Caco-2 (cell line): ENCODE measurements around the gene GZMM. TPM values are rescaled to one million over a fixed set of nuclear protein-coding genes. Genes with fewer than 3 reads are reported as not detected.

Experiments
- BruUV-seq: library from RNA; stranded (reverse); fragments of 400-500 nt; replicated peaks from 2 replicates; lab custom pipeline; 2021; lab: Mats Ljungman, UMichigan
- CTCF ChIA-PET: fragments of 300-600 bp; sonication (Branson Sonifier 250); formaldehyde crosslinking; loops from one replicate; lab custom pipeline; 2022; ENCODE audit warnings: antibody characterized with exemption; lab: Charles Lee
- POLR2A ChIA-PET: fragments of 300-600 bp; sonication (Branson Sonifier 250); formaldehyde crosslinking; loops from one replicate; lab custom pipeline; 2022; ENCODE audit warnings: antibody characterized with exemption; lab: Charles Lee
- DNase-seq, 2 experiments: peaks; one replicate each; pipeline versions ENCODE4 v3.0.0 to v3.0.0-alpha.2; 2020 to 2022
- H3K27me3 ChIP-seq: replicated peaks from 2 replicates; pipeline ENCODE4 v1.6.0; 2011; ENCODE audit warnings: low read length; ENCODE audit not compliant: control insufficient read depth, insufficient read depth
- H3K36me3 ChIP-seq: 2 replicates; pipeline ENCODE4 v1.5.1; 2011; ENCODE audit warnings: low read length; ENCODE audit not compliant: control insufficient read depth, insufficient read depth
- H3K4me1 ChIP-seq: fragments of 250-450 bp; sonication (Bioruptor Pico); 2 replicates; pipeline ENCODE4 v1.5.1; 2020; ENCODE audit warnings: mild to moderate bottlenecking
- H3K4me3 ChIP-seq: 2 replicates; pipeline ENCODE4 v1.5.1; 2011; ENCODE audit warnings: low read depth, mild to moderate bottlenecking, control low read depth, low read length
- H3K9me3 ChIP-seq: fragments of 250-450 bp; sonication (Bioruptor Pico); 2 replicates; pipeline ENCODE4 v1.5.1; 2020; ENCODE audit warnings: mild to moderate bottlenecking, moderate library complexity
- H3K27ac Mint-ChIP-seq: one replicate; pipeline ENCODE4 v1.8.0; 2022; ENCODE audit warnings: mixed read lengths; ENCODE audit not compliant: unreplicated experiment
- H3K27me3 Mint-ChIP-seq: one replicate; pipeline ENCODE4 v1.8.0; 2022; ENCODE audit warnings: mixed read lengths; ENCODE audit not compliant: insufficient read depth, unreplicated experiment
- H3K36me3 Mint-ChIP-seq: one replicate; pipeline ENCODE4 v1.8.0; 2022; ENCODE audit warnings: mild to moderate bottlenecking, mixed read lengths; ENCODE audit not compliant: insufficient read depth, unreplicated experiment
- H3K4me1 Mint-ChIP-seq: one replicate; pipeline ENCODE4 v1.8.0; 2022; ENCODE audit warnings: low read depth, mixed read lengths; ENCODE audit not compliant: unreplicated experiment
- H3K4me3 Mint-ChIP-seq: one replicate; pipeline ENCODE4 v1.8.0; 2022; ENCODE audit warnings: mild to moderate bottlenecking, moderate library complexity, mixed read lengths; ENCODE audit not compliant: unreplicated experiment
- H3K9me3 Mint-ChIP-seq: one replicate; pipeline ENCODE4 v1.8.0; 2022; ENCODE audit warnings: mixed read lengths; ENCODE audit not compliant: unreplicated experiment
- CTCF ChIP-seq, 2 experiments: fragments of 200-600 bp in 1 of 2; IDR thresholded peaks; 1 replicate in 1 of 2; 2 replicates in 1 of 2; pipeline versions ENCODE4 v1.5.1 to v1.8.0; 2011 to 2022; ENCODE audit warnings: antibody characterized with exemption in 1 of 2, control low read depth in 1 of 2, inconsistent platforms in 1 of 2, low read depth in 1 of 2, low read length in 1 of 2, mild to moderate bottlenecking in 1 of 2, moderate library complexity in 1 of 2; ENCODE audit not compliant: insufficient read depth in 1 of 2, severe bottlenecking in 1 of 2, unreplicated experiment in 1 of 2
- intact Hi-C: fragments of 100-400 bp; cut with micrococcal nuclease; formaldehyde crosslinking; loops from one replicate; pipeline ENCODE4 v1.10.0; 2022; ENCODE audit not compliant: unreplicated experiment
- total RNA-seq: library from RNA; stranded (reverse); gene quantifications from 2 replicates; pipeline ENCODE4 v1.2.3, GENCODE V29; 2022

GZMM gene
- total RNA-seq, 1 experiment from 2014 or later, result not detected

GRCh38 chr19:589693-590395, 46.0 kb downstream of the GZMM start, which contains the start of gene HCN2:
Gene HCN2, plus strand, starts transcription at chr19:589881. Its CDS starts 65 bp downstream, at chr19:589946.
- ChIA-PET POLR2A (no interaction called here), CTCF (interaction anchor here (0.5 kb wide), 1 partner anchor 34 kb away, joined by 4 read pairs; no protein-coding TSS in a partner anchor)
- Mint-ChIP-seq H3K9me3 (no peaks in the 10 kb centered on the region), H3K36me3 (peaks cover 24% of the 10 kb centered on the region), H3K27ac (no peak within 1 kb of the TSS), H3K4me3 (peak within 1 kb of the TSS; percentile 55), H3K4me1 (no peaks in the 10 kb centered on the region), H3K27me3 (peaks cover 7% of the 10 kb centered on the region)
- peaks cover 19% of the 10 kb centered on the region for H3K4me1 ChIP-seq
- intact Hi-C loops, result no loop called here
- no peak for TF ChIP-seq CTCF (IDR thresholded peaks at IDR 0.05; ENCODE audit: insufficient read depth in 1 of 2, low read depth in 1 of 2, low read length in 1 of 2, severe bottlenecking in 1 of 2, unreplicated experiment in 1 of 2)
- no TSS peak for BruUV-seq
- H3K4me3 ChIP-seq, result peak within 1 kb of the TSS; percentile 38
- DNase-seq, result no peak
- 0 out of 2 replicates have a peak, but pooled peaks cover 2% of the 10 kb centered on the region for H3K27me3 ChIP-seq
- no peaks in the 10 kb centered on the region for H3K36me3 ChIP-seq
- H3K9me3 ChIP-seq, result no peaks in the 10 kb centered on the region

GRCh38 chr19:590396-590745, 46.5 kb downstream of the GZMM start:
- Histone ChIP-seq H3K9me3 (no peaks in the 10 kb centered on the region), H3K36me3 (no peaks in the 10 kb centered on the region), H3K27me3 (0 out of 2 replicates have a peak, but pooled peaks cover 2% of the 10 kb centered on the region), H3K4me3 (peak overlapping the region; percentile 38), H3K4me1 (peaks cover 19% of the 10 kb centered on the region)
- Mint-ChIP-seq H3K36me3 (peaks cover 19% of the 10 kb centered on the region), H3K27ac (no peak overlapping the region), H3K9me3 (no peaks in the 10 kb centered on the region), H3K4me1 (no peaks in the 10 kb centered on the region), H3K27me3 (peaks cover 7% of the 10 kb centered on the region), H3K4me3 (no peak overlapping the region)
- BruUV-seq, result no TSS peak
- no peak for TF ChIP-seq CTCF (IDR thresholded peaks at IDR 0.05; ENCODE audit: insufficient read depth in 1 of 2, low read depth in 1 of 2, low read length in 1 of 2, severe bottlenecking in 1 of 2, unreplicated experiment in 1 of 2)
- DNase-seq, result peak in 1 of 2 experiments; percentile 35
- intact Hi-C loops, result no loop called here
- CTCF ChIA-PET, result interaction anchor here (0.5 kb wide), 1 partner anchor 35 kb away, joined by 4 read pairs; no protein-coding TSS in a partner anchor
- POLR2A ChIA-PET, result no interaction called here

GRCh38 chr19:590750-591098, 46.9 kb downstream of the GZMM start:
- TF ChIP-seq CTCF (IDR thresholded peaks at IDR 0.05; ENCODE audit: insufficient read depth in 1 of 2, low read depth in 1 of 2, low read length in 1 of 2, severe bottlenecking in 1 of 2, unreplicated experiment in 1 of 2), result no peak
- peak overlapping the region; percentile 38 for H3K4me3 ChIP-seq
- H3K27me3 ChIP-seq, result 0 out of 2 replicates have a peak, but pooled peaks cover 2% of the 10 kb centered on the region

More at GRCh38 chr19:590750-591098, 46.9 kb downstream of the GZMM start:
- Histone ChIP-seq H3K4me1 (peaks cover 19% of the 10 kb centered on the region), H3K36me3 (no peaks in the 10 kb centered on the region), H3K9me3 (no peaks in the 10 kb centered on the region)
- Mint-ChIP-seq H3K4me1 (no peaks in the 10 kb centered on the region), H3K27me3 (peaks cover 7% of the 10 kb centered on the region), H3K27ac (no peak overlapping the region), H3K9me3 (no peaks in the 10 kb centered on the region), H3K36me3 (peaks cover 17% of the 10 kb centered on the region), H3K4me3 (no peak overlapping the region)
- ChIA-PET POLR2A (no interaction called here), CTCF (no interaction called here)
- intact Hi-C loops, result no loop called here
- BruUV-seq, result no TSS peak
- DNase-seq, result no peak
